NCI-H526 (cell line): ENCODE results near the gene COPS7B.

Experiments used
- DNase-seq, 2 experiments: peaks; one replicate each; lab custom pipeline; 2025; lab: John Stamatoyannopoulos, UW

COPS7B gene

DNA sequence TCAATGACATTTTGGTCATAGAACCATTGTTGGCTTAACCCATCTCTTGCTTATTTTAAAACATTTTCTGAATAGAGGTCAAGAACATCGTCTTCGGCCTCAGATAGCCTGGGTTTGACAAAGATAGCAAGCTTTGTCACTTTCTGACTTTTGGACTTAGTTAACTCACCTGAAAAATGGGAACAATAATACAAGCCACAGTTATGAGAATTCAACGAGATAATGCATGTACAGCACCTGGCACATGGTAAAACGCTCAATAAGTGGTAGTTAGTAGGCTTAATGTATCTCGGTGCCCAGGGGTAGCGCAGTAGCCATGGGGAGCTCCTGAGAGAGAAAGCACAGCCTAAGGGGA, 446 bp upstream of the COPS7B start:
- no peak for DNase-seq

DNA sequence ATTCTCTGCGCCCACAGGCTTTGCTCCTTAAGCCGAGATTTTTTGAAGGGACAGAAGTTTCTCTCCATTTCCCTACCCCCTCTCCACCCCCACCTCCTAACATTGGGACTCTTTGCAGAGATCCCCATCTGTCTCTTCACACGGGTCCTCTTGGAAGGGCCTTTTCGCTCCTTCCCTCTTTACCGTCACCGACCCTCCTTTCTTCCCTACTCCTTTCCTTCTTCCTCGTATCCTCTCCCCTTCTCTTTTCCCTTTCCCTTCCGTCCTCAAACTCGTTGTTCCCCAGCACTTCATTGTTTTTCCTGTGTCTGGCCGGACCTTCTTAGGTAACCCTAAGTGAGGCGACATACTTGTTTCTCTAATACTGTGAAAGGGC, 660 bp downstream of the COPS7B start:
- no peak for DNase-seq

- DNase-seq = no peak
These were observed 4.9 kb downstream of the COPS7B start for GRCh38 chr2:231791107-231791506.

DNA sequence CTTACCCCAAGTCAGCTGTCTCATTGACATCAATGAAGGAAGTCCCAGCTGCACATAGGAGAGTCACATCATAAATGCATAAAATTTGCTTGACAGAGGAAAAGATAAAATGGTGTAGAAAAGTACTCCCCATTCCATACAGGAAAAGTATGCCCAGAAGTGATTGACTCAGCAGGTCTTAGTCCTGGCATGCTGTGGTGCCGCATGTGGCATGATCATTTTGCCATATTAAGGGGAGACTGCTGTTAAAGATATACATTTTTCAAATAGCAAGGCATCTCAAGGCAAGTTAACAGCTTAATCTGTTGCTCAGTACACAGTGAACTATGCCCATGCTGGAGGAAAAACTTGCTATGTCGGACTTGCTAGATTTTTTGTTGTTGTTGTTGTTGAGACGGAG, 8.1 kb downstream of the COPS7B start:
- DNase-seq = no peak

DNA sequence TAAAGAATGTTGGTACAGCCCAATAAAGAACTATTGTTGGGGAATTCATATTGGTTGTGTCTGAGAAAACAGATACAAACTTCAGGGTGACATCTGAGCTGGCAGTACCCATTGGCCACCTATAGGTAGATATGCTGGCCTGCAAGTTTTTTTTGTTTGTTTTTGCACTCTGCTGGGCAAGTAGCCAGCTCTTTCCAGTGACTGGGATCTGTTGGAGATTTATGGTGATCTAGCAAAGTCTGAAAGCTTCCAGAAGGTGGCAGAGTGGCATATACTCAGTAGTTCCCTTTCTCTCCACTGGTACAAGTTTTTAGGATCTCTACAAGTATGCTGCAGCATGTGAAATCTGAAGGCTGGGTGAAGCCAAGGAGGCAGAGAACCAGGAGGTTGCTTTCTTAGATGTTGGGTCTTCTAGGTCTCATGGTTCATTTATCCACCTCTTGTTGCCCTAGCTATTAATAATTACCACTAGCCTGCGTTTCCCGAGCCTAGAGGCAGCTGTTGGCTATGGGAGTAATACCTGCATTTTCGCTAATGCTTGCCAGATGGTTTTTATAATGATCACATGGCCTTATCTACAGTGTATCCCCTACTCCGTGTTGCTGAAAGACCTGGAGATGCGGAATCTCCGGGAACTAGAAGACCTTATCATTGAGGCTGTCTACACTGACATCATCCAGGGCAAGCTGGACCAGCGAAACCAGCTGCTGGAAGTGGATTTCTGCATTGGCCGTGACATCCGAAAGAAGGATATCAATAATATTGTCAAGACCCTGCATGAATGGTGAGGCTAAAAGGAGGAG, 9.5 kb downstream of the COPS7B start:
- peak; percentile 41 to 46 for DNase-seq

- DNase-seq = peak in 1 of 2 experiments; percentile 53
These were observed 14.3 kb downstream of the COPS7B start for GRCh38 chr2:231800493-231801091.

- no peak for DNase-seq
These were observed 17.4 kb downstream of the COPS7B start for GRCh38 chr2:231803501-231804138.

- no peak for DNase-seq
These were observed 20.8 kb downstream of the COPS7B start for GRCh38 chr2:231807020-231807419.

DNA sequence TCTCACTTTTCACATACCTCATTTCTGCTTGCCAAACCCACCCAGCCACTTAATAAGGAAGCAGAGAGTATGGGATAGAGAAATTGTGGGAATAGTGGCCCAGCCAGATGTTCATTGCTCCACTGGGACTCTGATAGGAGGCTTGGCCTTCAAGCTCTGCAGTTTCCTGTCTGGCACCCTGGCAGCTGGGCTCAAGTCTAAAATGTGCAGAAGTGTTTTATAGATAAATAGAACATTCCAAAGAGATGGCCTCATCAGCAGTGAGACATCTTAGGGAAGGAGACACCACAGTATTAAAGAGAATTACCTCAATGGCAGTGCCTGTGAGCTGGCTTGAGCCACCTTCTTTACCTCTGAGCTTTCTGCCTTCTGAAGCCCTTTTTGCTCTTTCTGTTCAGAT, 24.7 kb downstream of the COPS7B start:
- no peak for DNase-seq

- no peak for DNase-seq
These were observed 30.2 kb downstream of the COPS7B start for GRCh38 chr2:231816327-231817026.

DNA sequence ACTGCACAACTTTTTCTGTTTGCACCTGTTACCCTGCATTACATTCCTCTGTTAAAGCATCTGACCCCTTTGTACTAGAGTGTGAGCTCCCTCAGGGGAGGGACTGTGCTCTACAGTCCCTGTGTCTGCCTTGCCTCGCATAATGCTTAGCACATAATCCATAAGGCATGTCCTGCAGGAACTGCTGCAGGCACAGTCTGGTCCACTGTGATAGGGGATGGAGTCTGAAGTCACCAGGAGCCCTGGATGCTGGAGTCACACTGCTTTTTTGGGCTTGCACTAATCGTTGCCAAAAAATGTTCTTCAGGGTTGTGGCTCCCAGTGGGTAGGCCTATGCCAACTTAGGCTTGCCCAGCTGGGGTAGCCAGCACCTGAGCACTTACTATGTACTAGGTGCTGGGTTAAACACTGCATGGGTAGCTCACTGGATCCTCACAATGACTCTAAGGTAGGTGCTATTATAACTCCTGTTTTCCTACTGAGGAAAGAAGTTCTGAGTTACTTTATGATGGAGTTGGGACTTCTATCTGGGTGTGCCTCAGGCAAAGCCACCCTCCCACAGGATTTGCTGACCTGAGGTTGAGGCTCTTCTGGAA, 33.3 kb downstream of the COPS7B start:
- DNase-seq = no peak

DNA sequence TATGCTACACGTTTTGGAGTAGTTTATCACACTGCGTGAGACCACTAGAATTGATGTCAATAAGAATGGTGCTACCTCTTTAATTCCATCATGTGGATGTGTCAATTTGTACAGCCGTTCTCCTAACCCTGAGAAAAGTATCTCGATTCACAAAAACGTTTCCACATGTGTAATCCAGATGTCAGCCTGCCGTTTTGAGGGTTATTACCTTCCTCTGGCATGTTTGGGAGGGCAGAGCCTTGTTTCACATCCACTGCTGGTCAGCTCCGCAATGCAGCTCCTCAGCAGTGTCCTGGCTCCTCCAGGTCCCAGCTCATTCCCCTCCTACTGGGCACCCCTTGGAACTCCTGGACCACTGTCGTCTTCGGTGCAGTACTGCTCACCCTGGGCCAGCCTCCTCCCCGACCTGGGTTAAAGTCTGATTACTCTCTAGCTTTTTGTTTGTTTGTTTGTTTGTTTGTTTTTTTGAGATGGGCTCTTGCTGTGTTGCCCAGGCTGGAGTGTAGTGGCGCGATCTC, 34.6 kb downstream of the COPS7B start:
- DNase-seq = no peak

DNA sequence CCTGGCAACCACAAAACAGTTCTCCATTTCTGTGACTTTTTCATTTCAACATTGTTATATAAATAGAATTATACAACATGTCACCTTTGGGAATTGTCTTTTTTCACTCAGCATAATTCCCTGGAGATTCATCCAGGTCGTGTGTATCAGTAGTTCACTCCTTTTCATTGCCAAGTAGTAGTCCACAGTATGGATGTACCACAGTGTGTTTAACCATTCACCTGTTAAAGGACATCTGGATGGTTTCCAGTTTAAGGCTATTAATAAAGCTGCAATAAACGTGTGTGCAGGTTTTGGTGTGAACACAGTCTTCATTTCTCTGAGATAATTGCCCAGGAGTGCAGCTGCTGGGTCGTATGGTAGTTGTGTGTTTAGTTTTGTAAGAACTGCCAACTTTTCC, 35.7 kb downstream of the COPS7B start:
- no peak for DNase-seq

DNA sequence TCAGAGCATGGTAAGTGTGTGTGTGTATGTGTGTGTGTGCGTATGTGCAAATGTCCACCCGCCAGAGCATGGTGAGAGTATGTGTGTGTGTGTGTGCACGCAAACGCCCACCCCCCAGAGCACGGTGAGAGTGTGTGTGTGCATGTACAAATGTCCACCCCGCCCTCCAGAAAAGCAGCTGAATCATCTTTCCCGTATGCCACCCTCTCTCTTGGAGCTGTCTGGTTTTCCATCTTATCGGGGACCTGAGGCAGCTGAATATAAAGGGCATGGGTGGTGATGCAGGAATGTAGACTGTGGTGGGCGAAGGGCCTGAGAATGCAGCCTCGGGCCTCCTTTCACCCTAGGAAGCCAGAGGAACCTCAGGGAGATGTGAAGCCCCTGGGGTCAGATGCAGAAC, 66.9 kb downstream of the COPS7B start:
- no peak for DNase-seq

DNA sequence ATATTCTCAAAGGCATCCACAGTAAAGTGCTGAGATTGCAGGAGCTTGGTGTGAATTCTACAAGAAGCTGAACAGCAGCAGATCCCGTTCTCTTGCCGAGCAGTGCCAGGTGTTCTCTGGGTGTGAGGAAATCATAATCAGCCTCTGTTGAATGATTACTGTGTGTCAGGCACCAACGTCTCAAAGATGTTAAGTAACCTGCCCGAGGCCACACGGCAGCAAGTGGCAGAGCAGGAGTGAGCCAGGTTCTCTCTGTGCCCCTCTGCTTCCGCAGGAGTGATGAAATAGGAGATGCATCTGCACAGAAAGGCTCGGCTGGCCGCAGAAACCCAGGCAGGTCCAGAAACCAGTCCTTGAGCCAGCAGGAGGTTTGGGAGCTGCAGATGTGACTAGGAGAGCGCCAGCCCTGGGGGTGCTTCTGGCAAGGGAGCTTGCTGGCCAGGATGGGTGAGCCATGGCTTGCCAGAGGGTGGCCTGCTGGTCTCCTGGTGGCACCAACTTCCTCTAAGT, 68.4 kb downstream of the COPS7B start:
- no peak for DNase-seq

DNA sequence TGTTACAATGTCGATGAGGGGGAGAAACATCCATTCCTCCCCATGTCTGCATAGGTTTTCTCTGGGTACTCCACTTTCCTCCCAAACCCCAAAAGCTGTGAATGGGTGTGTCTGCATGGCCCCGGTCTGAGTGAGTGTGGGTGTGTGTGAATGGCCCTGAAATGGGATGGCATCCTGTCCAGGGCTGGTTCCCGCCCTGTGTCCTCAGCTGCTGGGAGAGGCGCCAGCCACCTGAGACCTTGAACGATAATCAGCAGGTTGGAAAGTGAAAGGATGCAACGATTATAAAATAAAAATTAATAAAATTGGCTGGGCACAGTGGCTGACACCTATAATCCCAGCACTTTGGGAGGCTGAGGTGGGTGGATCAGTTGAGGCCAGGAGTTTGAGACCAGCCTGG, 70.7 kb downstream of the COPS7B start:
- DNase-seq = no peak
